SU-DHL-6 (cell line): ENCODE measurements around the gene CCDC137.

ENCODE experiments used
- H2AFZ ChIP-seq: fragments of 200-600 bp; sonication (generic); 2 replicates; pipeline ENCODE4 v1.6.1; 2014; ENCODE audit warnings: low read depth, mild to moderate bottlenecking, moderate library complexity, mixed read lengths, antibody characterized with exemption, low read length; ENCODE audit not compliant: severe bottlenecking
- H3F3A ChIP-seq: fragments of 200-600 bp; shearing (Covaris generic); 2 replicates; pipeline ENCODE4 v1.6.0; 2016; ENCODE audit warnings: antibody characterized with exemption, mild to moderate bottlenecking; ENCODE audit not compliant: insufficient read depth
- H3K27ac ChIP-seq: fragments of 200-600 bp; sonication (generic); 2 replicates; pipeline ENCODE4 v1.5.1; 2016; ENCODE audit warnings: low read depth, mild to moderate bottlenecking, low read length, moderate library complexity, mixed read lengths
- H3K27me3 ChIP-seq: fragments of 200-600 bp; sonication (generic), shearing (Covaris generic); 2 replicates; pipeline ENCODE4 v1.6.0; 2014; ENCODE audit warnings: mild to moderate bottlenecking, low read length
- H3K36me3 ChIP-seq: fragments of 200-600 bp; sonication (generic); 2 replicates; pipeline ENCODE4 v1.6.1; 2014; ENCODE audit warnings: mild to moderate bottlenecking, low read length, mixed read lengths
- H3K4me2 ChIP-seq: fragments of 300-600, 200-600 bp; shearing (Covaris generic), sonication (generic); 2 replicates; pipeline ENCODE4 v1.6.0; 2014; ENCODE audit warnings: low read length, low read depth, mild to moderate bottlenecking; ENCODE audit not compliant: poor library complexity, severe bottlenecking
- H3K4me3 ChIP-seq: fragments of 200-600 bp; sonication (generic); 2 replicates; pipeline ENCODE4 v1.5.1; 2014; ENCODE audit warnings: antibody characterized with exemption, low read length, mild to moderate bottlenecking, mixed read lengths; ENCODE audit not compliant: insufficient read depth, poor library complexity, severe bottlenecking
- H3K79me2 ChIP-seq: fragments of 200-600 bp; sonication (generic); 2 replicates; pipeline ENCODE4 v1.6.1; 2014; ENCODE audit warnings: mild to moderate bottlenecking, low read length, moderate library complexity; ENCODE audit not compliant: insufficient read depth
- H3K9ac ChIP-seq: fragments of 200-600 bp; sonication (generic); 2 replicates; pipeline ENCODE4 v1.7.0; 2014; ENCODE audit warnings: mild to moderate bottlenecking, low read length
- H3K9me2 ChIP-seq: fragments of 200-600 bp; sonication (generic); replicated peaks from 2 replicates; pipeline ENCODE4 v1.6.1; 2014; ENCODE audit warnings: low read length; ENCODE audit not compliant: insufficient read depth
- H3K9me3 ChIP-seq: fragments of 200-600 bp; sonication (generic); 2 replicates; pipeline ENCODE4 v1.6.1; 2014; ENCODE audit warnings: low read length, mixed read lengths; ENCODE audit not compliant: insufficient read depth
- H4K20me1 ChIP-seq: fragments of 200-600 bp; sonication (generic); 2 replicates; pipeline ENCODE4 v1.6.1; 2014; ENCODE audit warnings: low read depth, mild to moderate bottlenecking, antibody characterized with exemption, low read length, moderate library complexity, mixed read lengths
- CTCF ChIP-seq: fragments of 200-600 bp; sonication (generic); IDR thresholded peaks from one replicate; pipeline ENCODE4 v1.5.1; 2017; ENCODE audit warnings: antibody characterized with exemption, mild to moderate bottlenecking, low read length, moderate library complexity; ENCODE audit not compliant: insufficient read depth, poor library complexity, severe bottlenecking
- EZH2phosphoT487 ChIP-seq: fragments of 200-600 bp; sonication (generic), shearing (Covaris generic); conservative IDR thresholded peaks from 2 replicates; pipeline ENCODE4 v1.6.1; 2018; ENCODE audit warnings: mild to moderate bottlenecking, antibody characterized with exemption, low read length, moderate library complexity, mixed read lengths

CCDC137 gene

GRCh38 chr17:81706232-81706611 is 39.7 kb downstream of the CCDC137 start:
- no peaks in the 10 kb centered on the region for H3K9me2 ChIP-seq
- H3K4me3 ChIP-seq = no peak overlapping the region
- peaks cover 29% of the 10 kb centered on the region for H3F3A ChIP-seq
- H3K27ac ChIP-seq = no peak overlapping the region
- H3K9ac ChIP-seq = no peak overlapping the region
- H3K9me3 ChIP-seq = no peaks in the 10 kb centered on the region
- no peak overlapping the region for H3K4me2 ChIP-seq
- H3K27me3 ChIP-seq = no peaks in the 10 kb centered on the region
- H3K79me2 ChIP-seq = peaks cover 45% of the 10 kb centered on the region
- no peaks in the 10 kb centered on the region for H3K36me3 ChIP-seq
- no peak for TF ChIP-seq EZH2phosphoT487
- TF ChIP-seq CTCF = no peak
- H2AFZ ChIP-seq = no peak overlapping the region
- no peaks in the 10 kb centered on the region for H4K20me1 ChIP-seq

- H3K27ac ChIP-seq = no peak overlapping the region
- no peaks in the 10 kb centered on the region for H3K9me2 ChIP-seq
- no peak overlapping the region for H2AFZ ChIP-seq
- H3K27me3 ChIP-seq = no peaks in the 10 kb centered on the region
- H3K4me3 ChIP-seq = no peak overlapping the region
- H3F3A ChIP-seq = peaks cover 28% of the 10 kb centered on the region
- H3K4me2 ChIP-seq = no peak overlapping the region
- no peaks in the 10 kb centered on the region for H4K20me1 ChIP-seq
- no peaks in the 10 kb centered on the region for H3K36me3 ChIP-seq
- no peak overlapping the region for H3K9ac ChIP-seq
- H3K79me2 ChIP-seq = peaks cover 37% of the 10 kb centered on the region
- no peaks in the 10 kb centered on the region for H3K9me3 ChIP-seq
- TF ChIP-seq EZH2phosphoT487 (no peak), CTCF (no peak)
Measured at GRCh38 chr17:81706757-81707624, 40.5 kb downstream of the CCDC137 start.

GRCh38 chr17:81707725-81708646 is 41.4 kb downstream of the CCDC137 start:
- Histone ChIP-seq H3K27me3 (no peaks in the 10 kb centered on the region), H4K20me1 (no peaks in the 10 kb centered on the region), H3K27ac (no peak overlapping the region), H2AFZ (no peak overlapping the region), H3K36me3 (no peaks in the 10 kb centered on the region), H3K9me3 (no peaks in the 10 kb centered on the region), H3F3A (peaks cover 25% of the 10 kb centered on the region), H3K79me2 (peaks cover 35% of the 10 kb centered on the region), H3K4me2 (no peak overlapping the region), H3K9ac (no peak overlapping the region), H3K4me3 (no peak overlapping the region), H3K9me2 (no peaks in the 10 kb centered on the region)
- TF ChIP-seq EZH2phosphoT487 (no peak), CTCF (no peak)
